GM20000 (cell line): Measurements from ENCODE around the gene DNAJC13.

Experiments used
- DNase-seq: peaks from one replicate; pipeline ENCODE4 v3.0.0; 2012; ENCODE audit warnings: low spot score
- TF ChIP-seq, protein P1 (sequence below): IDR thresholded peaks from 2 replicates; pipeline ENCODE4 v1.5.1; 2012; ENCODE audit warnings: mild to moderate bottlenecking, control low read depth; ENCODE audit errors: extremely low read depth, missing control alignments

The DNAJC13 gene

DNA sequence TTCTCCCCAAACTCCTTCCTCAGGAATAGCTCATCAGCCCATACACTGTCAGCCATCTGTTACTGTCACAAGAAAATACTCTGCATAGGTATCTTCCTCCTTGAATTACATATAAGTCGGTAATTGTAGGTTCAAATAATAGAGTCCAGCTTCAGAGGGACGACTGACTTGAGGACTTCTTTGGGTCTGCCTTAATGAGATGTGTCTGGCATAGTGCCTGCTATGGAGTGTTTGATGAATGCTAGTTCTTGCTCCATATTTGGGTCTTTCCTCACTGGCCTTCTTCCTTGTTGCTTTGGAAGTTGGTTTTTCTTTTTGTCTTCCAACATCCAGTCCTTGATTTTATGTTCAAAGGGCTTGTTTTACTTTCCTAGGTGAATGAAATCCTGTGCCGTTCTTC lies 113.3 kb downstream of the DNAJC13 start:
- TF ChIP-seq, protein P1, sequence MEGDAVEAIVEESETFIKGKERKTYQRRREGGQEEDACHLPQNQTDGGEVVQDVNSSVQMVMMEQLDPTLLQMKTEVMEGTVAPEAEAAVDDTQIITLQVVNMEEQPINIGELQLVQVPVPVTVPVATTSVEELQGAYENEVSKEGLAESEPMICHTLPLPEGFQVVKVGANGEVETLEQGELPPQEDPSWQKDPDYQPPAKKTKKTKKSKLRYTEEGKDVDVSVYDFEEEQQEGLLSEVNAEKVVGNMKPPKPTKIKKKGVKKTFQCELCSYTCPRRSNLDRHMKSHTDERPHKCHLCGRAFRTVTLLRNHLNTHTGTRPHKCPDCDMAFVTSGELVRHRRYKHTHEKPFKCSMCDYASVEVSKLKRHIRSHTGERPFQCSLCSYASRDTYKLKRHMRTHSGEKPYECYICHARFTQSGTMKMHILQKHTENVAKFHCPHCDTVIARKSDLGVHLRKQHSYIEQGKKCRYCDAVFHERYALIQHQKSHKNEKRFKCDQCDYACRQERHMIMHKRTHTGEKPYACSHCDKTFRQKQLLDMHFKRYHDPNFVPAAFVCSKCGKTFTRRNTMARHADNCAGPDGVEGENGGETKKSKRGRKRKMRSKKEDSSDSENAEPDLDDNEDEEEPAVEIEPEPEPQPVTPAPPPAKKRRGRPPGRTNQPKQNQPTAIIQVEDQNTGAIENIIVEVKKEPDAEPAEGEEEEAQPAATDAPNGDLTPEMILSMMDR: no peak
- no peak for DNase-seq

DNA sequence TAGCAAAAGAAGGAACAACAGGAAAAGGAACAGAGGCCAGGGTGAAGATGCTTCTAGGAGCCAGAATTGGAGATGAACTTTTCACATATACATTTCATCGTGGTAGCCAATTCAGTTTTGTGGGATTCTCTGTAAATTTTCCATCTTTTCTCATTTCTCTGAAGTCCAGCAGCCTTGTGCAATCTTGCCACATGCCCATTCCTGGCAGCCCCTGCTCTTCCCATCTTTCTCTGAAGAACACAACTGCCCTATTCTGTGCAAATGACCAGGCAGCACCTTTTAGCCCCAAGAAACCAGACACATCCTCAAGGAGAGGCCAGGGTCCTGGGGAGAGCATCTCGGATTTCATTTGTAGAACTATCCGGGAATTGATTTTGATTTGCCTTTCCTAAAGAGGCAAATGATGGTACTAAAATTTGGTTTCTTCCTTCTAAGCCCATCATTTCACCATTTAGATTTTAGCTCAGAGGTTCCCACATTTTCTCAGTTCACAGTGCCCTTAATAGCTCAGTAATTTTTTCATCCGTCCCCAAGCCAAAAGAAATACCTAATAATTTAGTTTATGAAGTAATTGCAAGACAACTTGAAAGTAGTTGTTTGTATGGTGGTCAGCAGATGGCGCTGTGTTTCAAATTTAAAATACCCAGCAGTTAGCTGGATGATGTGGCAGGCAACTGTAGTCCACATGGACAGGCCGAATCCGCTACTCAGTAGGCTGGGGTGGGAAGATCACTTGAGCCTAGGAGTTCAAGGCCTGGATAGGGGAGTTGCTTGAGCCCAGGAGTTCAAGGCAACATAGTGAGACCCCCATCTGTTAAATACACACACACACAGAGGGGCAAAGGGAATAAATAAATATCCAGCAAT lies 118.5 kb downstream of the DNAJC13 start:
- peak; percentile 53 for DNase-seq
- TF ChIP-seq, protein P1: peak; percentile 29

DNA sequence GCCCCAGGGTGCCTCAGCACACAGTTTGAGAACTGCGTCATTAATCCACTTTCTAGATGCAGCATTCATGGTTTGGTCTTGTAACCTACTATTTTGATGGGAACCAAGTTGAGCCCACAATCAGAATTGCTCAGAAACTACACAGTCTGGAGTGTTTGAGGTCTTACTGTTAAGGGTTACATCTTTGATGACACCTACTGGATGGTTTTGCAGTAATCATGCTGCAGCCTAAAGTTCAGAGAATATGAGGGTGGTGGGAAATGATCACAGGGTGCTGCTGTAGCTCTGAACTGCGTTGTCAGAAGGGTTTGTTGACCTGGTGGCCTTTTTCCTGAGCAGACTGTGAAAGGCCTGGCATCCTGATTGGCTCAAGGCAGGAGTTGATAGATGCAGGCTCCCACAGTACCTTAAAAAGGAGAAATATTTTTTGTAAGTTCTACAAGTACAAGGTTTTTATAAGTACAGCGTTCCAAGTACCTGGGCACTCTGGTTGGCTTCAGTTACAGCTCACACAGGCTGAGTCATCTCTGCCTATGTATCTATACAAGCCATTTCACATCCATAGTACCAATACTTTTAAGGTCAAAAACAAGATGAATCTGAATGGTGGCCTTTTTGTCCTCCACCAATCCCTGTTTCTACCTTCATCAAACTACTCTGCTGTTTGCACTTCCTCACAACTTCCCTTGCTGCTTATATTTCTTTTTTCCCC lies 119.3 kb downstream of the DNAJC13 start:
- TF ChIP-seq, protein P1: no peak
- no peak for DNase-seq

DNA sequence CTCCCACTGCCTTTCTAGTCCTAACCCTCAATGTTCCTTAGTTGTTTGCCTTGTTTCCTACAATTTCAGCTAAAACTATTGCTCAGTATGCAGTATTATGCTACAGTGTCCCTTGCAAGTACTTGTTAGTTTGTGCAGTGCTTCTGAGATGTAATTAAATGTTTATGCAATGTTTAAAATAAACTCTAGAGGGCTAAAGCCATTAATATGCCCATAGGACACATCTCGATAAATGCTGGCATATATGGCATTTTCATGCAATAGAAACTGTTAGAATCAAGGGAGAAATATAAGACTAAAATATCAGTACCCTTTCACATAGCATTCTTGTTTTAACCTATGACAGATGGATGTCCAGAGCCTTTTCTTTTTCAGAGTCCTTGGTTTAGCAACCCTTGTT lies 120.0 kb downstream of the DNAJC13 start:
- TF ChIP-seq, protein P1: no peak
- DNase-seq: no peak

DNA sequence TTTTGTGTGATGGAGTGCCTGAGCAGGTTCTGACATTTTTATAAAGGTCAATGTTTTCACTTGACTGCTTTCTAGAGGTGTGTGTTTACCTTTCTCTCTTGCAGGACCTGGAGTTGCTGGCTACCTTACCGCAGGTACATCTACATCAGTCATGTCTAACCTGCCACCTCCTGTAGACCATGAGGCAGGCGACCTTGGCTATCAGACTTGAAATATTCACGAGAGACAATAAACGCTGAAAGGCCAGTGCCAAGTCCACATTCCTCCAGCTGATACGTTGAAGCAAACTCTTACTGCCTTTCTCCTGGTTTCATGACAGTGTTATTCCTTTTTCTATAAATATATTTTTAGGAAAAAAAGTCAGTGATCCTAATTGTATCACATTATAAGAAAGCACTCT lies 120.8 kb downstream of the DNAJC13 start:
- TF ChIP-seq, protein P1: no peak
- DNase-seq: no peak

DNA sequence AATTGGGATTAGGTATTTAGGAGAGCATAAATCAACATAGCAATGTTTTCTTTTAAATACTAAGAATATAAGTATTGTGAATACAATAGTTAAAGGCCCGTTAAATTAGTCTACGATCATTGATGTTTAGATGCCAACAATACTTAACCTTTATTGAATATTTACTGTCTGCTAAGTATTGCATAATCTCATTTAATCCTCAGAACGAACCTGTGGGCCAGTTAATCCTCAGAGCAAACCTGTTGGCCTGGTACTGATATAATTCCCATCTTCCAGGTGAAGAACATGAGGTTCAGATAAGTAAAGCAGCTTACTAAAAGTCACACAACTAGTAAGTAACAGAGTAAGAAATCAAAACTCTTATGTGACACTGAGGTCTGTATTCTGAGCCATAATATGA lies 122.4 kb downstream of the DNAJC13 start:
- no peak for DNase-seq
- TF ChIP-seq, protein P1: no peak

DNA sequence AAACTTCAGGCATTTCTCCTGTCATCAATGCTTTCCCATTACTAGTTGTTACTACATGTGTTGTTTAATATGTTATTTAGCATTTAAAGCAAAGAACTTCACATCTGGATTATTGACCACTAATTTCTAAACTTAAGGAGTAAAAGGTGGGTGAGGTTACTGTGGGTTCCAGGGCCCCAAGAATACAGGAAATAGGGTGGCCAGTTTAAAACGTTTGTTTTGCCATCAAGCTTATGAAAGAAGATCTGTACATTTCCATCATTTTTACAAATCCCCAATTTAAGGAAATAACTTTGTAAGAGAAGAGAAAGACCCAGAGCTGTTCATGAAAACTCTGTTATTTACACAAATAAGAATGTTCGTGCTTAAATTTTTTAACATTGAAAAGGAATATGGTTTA lies 125.3 kb downstream of the DNAJC13 start:
- TF ChIP-seq, protein P1: no peak
- DNase-seq: no peak
